Measurements from ENCODE around the gene SLC4A5.

SLC4A5 gene

DNA sequence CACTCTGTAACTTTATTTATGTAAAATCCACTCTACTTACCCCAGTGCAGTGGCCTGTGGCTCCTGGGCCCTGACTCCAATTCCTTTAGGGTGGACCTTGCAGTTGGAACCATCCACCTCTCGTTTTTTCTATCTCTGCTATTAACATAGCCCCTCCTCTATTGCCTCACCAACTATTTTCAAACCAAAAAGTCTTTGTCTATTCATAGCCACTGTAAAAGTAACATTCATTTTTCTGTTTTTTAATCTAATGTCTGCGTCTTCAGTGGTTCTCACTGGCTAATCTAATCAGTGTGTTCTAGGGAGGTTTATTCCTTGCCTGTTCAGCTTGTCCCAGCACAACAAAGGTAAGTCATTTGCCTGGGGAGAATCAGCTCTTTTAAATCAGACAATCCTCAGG lies at the start of gene SLC4A5:
SLC4A5 (minus strand) TSS at position 101 of the 400 bp plus-strand sequence. CDS start 28,393 bp downstream, outside the sequence.
- no peak for DNase-seq

DNA sequence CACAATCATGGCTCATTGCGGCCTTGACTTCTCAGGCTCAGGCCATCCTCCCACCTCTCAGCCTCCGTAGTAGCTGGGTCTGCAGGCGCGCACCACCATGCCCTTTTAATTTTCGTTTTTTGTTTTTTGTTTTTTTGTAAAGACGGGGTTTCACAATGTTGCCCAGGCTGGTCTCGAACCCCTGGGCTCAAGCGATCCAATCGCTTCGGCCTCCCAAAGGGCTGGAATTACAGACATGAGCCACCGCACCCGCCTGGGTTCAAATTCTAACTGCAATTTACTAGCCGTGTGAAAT lies 49.2 kb upstream of the SLC4A5 start:
- no peak for DNase-seq

- DNase-seq = peak; percentile 96
These were observed 48.6 kb upstream of the SLC4A5 start for GRCh38 chr2:74391580-74392448.

DNA sequence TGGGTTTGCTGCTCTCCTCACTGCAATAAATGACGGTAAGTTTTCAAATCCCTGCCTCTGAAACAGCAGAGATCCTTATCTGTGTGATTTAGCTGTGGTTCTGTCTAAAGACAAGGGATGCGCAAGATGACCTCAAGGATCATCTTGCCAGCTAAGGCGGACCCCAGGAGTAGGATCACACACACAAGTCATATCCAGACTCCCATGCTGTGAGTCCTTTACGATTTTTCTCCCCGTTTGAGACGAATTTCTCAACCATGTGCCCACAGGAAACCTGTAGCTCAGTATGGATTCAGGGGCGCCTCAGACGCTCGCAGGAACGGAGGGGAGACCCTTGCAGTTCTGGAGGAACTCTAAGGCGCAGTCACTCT lies 48.0 kb upstream of the SLC4A5 start:
- no peak for DNase-seq

DNA sequence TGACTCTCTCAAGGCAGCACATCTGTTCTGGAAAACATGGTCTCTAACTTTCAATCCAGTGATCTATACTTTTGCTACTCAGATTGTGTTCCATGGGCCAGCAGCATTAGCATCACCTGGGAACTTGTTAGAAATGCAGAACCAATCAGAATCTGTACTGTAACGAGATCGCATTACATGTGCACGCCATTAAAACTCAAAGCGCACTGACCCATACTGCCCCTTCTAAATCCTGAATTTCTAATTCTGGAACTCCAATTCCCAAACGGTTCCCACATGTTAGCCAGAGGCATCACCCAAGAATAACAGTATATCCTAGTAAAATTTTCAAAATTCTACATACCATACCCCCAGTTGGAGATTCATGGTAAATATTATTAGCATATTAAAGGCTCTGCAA lies 47.4 kb upstream of the SLC4A5 start:
- DNase-seq = no peak

GRCh38 chr2:74387346-74387745 lies 44.1 kb upstream of the SLC4A5 start:
- no peak for DNase-seq

- no peak for DNase-seq
These were observed 42.2 kb upstream of the SLC4A5 start for GRCh38 chr2:74385396-74385795.

GRCh38 chr2:74384051-74384450 lies 40.8 kb upstream of the SLC4A5 start:
- no peak for DNase-seq

- DNase-seq = no peak
These were observed 40.0 kb upstream of the SLC4A5 start for GRCh38 chr2:74383254-74383653.

DNA sequence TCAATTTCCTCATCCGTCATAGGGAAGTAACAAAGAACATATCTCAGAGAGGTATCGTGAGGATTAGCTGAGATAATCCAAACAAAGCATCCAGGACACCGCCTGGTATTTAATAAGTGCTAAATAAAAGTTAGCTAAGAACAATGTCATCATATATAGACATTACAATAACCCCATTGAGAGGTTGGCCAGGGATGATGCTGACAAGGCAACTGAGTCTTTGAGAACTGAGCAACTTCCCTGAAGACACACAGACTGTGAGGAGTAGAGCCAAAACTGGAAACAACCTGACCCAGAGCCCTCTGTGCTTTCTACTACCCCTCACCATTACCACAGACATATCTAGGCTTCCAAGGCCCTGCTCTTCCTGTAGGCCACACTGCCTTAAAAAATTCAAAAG lies 38.5 kb upstream of the SLC4A5 start:
- DNase-seq = no peak

- peak; percentile 28 for DNase-seq
These were observed 36.9 kb upstream of the SLC4A5 start, which contains the start of gene DCTN1 for GRCh38 chr2:74379851-74380789. TSS of gene DCTN1 (minus strand) at chr2:74380311. CDS start at chr2:74380037, 274 bp downstream.

DNA sequence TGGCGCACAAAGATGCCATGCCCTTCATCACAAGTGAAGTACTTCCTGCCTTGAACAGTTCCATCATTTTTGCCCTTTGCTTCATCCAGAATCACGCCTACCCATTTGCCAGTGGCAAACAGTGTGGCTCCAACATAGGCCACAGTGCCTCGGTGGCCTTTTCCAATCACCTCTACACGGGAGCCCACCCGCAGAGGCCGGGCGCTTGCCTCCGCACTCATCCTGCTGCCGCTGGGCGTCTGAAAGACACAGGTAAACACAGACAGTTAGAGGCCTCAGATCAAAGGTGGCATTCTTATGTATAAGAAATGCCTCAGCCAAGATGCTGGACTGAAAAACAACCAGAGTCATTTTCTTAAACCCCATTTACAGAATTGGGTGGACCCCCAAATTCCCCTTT lies 34.8 kb upstream of the SLC4A5 start:
- no peak for DNase-seq

- DNase-seq = no peak
These were observed 32.6 kb upstream of the SLC4A5 start for GRCh38 chr2:74375838-74376237.

DNA sequence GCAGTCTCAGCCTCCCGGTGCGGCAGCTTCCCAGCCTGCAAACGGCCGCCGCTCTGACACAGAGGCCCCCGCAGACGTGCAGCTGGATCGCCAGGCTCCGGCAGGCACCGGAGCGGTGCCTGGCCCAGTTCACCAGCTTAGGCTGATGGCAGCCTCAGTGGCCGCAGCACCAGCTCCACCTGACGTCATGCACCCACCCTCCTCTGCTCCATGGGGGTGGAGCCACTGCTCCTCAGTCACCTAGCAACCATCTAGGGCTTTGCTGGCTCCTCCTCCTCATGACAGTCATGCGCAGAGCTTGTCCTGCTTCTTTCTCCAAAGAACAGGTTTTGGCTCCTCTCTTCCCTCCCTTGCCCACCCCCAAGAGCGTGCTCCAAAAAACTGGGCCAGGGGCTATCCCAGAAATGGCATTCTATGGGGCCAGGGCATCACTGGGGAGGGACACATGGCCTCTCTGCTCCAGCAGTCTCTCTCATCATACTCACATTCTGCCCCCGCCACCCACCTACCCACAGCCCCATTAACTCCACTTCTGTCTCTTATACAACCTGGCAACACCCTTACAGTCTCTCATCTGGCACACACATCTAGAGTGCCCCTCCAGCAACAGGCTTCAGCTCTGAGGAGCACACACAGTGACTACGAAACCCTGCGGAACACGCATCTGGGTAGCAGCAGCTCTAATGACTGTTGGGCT lies 31.4 kb upstream of the SLC4A5 start:
- no peak for DNase-seq

DNA sequence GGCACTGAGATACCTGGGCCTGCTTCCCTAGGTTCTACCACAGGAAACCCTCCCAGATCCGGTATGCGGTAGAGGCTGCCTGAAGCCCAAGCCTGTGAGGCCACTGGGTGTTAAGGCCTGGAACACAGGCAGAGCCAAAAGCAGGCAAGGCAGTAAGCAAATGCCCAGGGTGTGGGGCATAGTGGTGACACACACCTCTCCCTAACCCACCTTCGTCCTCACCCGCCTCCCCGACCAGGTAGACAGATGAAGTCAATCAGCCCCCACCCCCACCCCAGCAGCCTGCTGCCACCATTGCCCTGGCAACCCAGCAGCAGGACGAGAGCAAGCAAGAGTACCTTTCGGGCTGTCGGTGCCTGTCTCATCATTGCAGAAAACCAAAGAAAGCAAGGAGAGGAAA lies 30.8 kb upstream of the SLC4A5 start:
- DNase-seq = no peak

- no peak for DNase-seq
These were observed 30.0 kb upstream of the SLC4A5 start for GRCh38 chr2:74373221-74373676.

GRCh38 chr2:74372674-74373073 lies 29.5 kb upstream of the SLC4A5 start:
- DNase-seq = no peak

- no peak for DNase-seq
These were observed 28.2 kb upstream of the SLC4A5 start for GRCh38 chr2:74371421-74371820.

GRCh38 chr2:74369976-74370375 lies 26.8 kb upstream of the SLC4A5 start:
- DNase-seq = no peak

- DNase-seq = no peak
These were observed 25.3 kb upstream of the SLC4A5 start for GRCh38 chr2:74368499-74368898.

- no peak for DNase-seq
These were observed 24.6 kb upstream of the SLC4A5 start for GRCh38 chr2:74367789-74368188.

DNA sequence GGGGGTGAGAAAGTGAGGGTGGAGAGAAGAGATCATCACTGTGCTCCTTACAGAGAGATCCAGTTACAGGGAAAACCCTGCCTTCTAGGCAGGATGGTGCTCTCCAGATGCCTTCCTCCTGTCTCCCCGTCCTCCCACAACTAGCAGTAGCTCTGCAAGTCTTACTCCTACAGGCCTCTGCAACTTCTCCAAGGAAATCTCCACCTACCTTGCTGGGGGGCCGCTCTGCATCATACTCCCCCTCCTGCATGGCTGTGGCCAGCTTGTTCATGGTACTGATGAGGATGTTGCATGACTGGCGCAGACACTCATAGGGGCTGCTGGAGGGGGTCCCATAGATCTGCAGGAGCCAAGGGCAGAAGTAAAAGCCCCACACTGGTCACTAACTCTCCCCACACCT lies 22.8 kb upstream of the SLC4A5 start:
- no peak for DNase-seq

Measured in activated CD4-positive, alpha-beta T cell treated with anti-CD3 and anti-CD28 coated beads for 48 hours (primary cell).